ENCODE data around the gene DPEP2. TPM values are rescaled to one million over a fixed set of nuclear protein-coding genes. Genes with fewer than 3 reads are reported as not detected.
"Not testable (repeated sequence)": the region's sequence is repeated elsewhere in the genome, so short reads cannot be mapped to it uniquely, and the experiment has no call there.

DPEP2 gene
- total RNA-seq, 1 experiment from 2014 or later: not detected

DNA sequence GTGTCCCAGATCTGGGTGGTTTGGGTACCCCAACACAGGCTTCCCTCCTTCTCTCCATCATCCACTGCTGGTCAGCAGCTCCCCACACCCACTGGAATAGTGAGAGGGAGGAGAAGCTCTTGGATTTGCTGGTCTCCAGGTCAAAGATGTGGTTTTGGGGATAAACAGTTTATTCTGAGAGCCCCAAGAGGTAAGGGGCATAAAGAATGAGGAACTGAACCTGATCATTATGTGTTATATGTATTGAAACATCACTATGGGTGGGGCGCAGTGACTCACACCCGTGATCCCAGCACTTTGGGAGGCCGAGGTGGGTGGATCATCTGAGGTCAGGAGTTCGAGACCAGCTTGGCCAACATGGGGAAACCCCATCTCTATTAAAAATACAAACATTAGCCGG, 3.9 kb downstream of the DPEP2 start:
- intact Hi-C loops (cut with micrococcal nuclease): no loop called here
- POLR2A ChIA-PET: no interaction called here
- H3K4me2 ChIP-seq (ENCODE audit: low read length): no peak overlapping the region

DNA sequence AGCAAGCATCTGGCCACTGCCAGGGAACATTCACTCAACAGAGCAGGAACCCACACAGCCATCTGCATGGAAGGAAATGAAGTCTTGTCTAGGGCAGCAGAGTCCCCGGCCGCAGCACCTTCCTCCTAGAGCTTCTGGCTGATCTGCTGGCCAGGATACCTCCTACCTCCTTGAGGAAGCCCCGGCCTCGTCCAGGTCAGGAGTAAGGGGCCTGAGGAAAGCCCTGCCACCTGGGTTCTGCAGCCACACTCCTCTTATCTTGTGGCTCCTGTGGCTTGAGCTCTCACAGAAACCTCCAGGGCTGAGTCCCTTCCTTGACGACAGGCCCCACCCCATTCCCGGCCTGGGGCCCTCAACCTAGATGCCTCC, 5.3 kb downstream of the DPEP2 start:
- H2AFZ ChIP-seq (ENCODE audit: low read depth, low read length, poor library complexity, severe bottlenecking); H3K4me3 ChIP-seq (replicated peaks in 1 of 2; ENCODE audit: low read depth in 1 of 2, low read length in 2 of 2); H3K9me3 ChIP-seq (ENCODE audit: control insufficient read depth in 1 of 2, insufficient read depth in 1 of 2, low read depth in 1 of 2, low read length in 2 of 2); H3K79me2 ChIP-seq (ENCODE audit: insufficient read depth, low read length); H3K27me3 ChIP-seq (ENCODE audit: insufficient read depth, low read length); BruUV-seq (replicated peaks); intact Hi-C loops (cut with micrococcal nuclease); DNase-seq (ENCODE audit: low read depth, low spot score); H4K20me1 ChIP-seq (ENCODE audit: insufficient read depth); H3K36me3 ChIP-seq (ENCODE audit: control insufficient read depth in 1 of 2, insufficient read depth in 2 of 2, low read length in 2 of 2); ATAC-seq; RAD21 ChIA-PET (ENCODE audit: low non-redundant PET in 1 of 2, low total read pairs in 2 of 2, uncharacterized antibody in 2 of 2, unreplicated experiment in 2 of 2); POLR2A ChIA-PET; H3K9me2 ChIP-seq (ENCODE audit: insufficient read depth): not testable (repeated sequence)
- Histone ChIP-seq H3K4me2 (ENCODE audit: low read length) (peak overlapping the region; percentile 76; the same call in 1 of the 2 replicates), H3K4me1 (ENCODE audit: control insufficient read depth in 1 of 2, insufficient read depth in 2 of 2, low read length in 2 of 2) (peaks cover 5 to 20% of the 10 kb centered on the region in 2 experiments; a peak in 3 of 4 replicates), H3K9ac (ENCODE audit: low read length) (peak overlapping the region; percentile 65), H3K27ac (ENCODE audit: low read depth, low read length) (peak overlapping the region; percentile 48; the same call in 1 of the 2 replicates)
- CTCF ChIA-PET: interaction anchor here (1.0 kb wide), 1 partner anchor 47 kb away, joined by 3 read pairs; no protein-coding TSS in a partner anchor

More for the DNA sequence above, 3.9 kb downstream of the DPEP2 start:
- H3K79me2 ChIP-seq (ENCODE audit: insufficient read depth, low read length): no peaks in the 10 kb centered on the region
- no peak overlapping the region for H3K4me3 ChIP-seq (replicated peaks in 1 of 2; ENCODE audit: low read depth in 1 of 2, low read length in 2 of 2)
- ChIA-PET RAD21 (ENCODE audit: low non-redundant PET in 1 of 2, low total read pairs in 2 of 2, uncharacterized antibody in 2 of 2, unreplicated experiment in 2 of 2) (no interaction called here), CTCF (no interaction called here)
- no peak overlapping the region for H3K9ac ChIP-seq (ENCODE audit: low read length)
- no peaks in the 10 kb centered on the region for H4K20me1 ChIP-seq (ENCODE audit: insufficient read depth)
- H3K27ac ChIP-seq (ENCODE audit: low read depth, low read length): no peak overlapping the region
- TF ChIP-seq, protein P1, sequence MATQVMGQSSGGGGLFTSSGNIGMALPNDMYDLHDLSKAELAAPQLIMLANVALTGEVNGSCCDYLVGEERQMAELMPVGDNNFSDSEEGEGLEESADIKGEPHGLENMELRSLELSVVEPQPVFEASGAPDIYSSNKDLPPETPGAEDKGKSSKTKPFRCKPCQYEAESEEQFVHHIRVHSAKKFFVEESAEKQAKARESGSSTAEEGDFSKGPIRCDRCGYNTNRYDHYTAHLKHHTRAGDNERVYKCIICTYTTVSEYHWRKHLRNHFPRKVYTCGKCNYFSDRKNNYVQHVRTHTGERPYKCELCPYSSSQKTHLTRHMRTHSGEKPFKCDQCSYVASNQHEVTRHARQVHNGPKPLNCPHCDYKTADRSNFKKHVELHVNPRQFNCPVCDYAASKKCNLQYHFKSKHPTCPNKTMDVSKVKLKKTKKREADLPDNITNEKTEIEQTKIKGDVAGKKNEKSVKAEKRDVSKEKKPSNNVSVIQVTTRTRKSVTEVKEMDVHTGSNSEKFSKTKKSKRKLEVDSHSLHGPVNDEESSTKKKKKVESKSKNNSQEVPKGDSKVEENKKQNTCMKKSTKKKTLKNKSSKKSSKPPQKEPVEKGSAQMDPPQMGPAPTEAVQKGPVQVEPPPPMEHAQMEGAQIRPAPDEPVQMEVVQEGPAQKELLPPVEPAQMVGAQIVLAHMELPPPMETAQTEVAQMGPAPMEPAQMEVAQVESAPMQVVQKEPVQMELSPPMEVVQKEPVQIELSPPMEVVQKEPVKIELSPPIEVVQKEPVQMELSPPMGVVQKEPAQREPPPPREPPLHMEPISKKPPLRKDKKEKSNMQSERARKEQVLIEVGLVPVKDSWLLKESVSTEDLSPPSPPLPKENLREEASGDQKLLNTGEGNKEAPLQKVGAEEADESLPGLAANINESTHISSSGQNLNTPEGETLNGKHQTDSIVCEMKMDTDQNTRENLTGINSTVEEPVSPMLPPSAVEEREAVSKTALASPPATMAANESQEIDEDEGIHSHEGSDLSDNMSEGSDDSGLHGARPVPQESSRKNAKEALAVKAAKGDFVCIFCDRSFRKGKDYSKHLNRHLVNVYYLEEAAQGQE (IDR thresholded peaks at IDR 0.05; ENCODE audit: low read depth): no peak
- TF ChIP-seq ZFX (IDR thresholded peaks at IDR 0.05): no peak
- no peak for TF ChIP-seq YY1 (IDR thresholded peaks at IDR 0.05; ENCODE audit: extremely low read depth, insufficient replicate concordance, low read depth, low read length)
- TF ChIP-seq, protein P2, sequence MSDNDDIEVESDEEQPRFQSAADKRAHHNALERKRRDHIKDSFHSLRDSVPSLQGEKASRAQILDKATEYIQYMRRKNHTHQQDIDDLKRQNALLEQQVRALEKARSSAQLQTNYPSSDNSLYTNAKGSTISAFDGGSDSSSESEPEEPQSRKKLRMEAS (IDR thresholded peaks at IDR 0.05): no peak
- no peak for TF ChIP-seq ZNF274 (IDR thresholded peaks at IDR 0.05; ENCODE audit: low read depth, low read length)
- TF ChIP-seq SP1 (IDR thresholded peaks at IDR 0.05; ENCODE audit: low read depth): no peak
- no peak for TF ChIP-seq EGR1 (IDR thresholded peaks at IDR 0.05; ENCODE audit: low read depth)
- TF ChIP-seq CBX3 (IDR thresholded peaks at IDR 0.05; ENCODE audit: low read depth): no peak
- TF ChIP-seq, protein P3, sequence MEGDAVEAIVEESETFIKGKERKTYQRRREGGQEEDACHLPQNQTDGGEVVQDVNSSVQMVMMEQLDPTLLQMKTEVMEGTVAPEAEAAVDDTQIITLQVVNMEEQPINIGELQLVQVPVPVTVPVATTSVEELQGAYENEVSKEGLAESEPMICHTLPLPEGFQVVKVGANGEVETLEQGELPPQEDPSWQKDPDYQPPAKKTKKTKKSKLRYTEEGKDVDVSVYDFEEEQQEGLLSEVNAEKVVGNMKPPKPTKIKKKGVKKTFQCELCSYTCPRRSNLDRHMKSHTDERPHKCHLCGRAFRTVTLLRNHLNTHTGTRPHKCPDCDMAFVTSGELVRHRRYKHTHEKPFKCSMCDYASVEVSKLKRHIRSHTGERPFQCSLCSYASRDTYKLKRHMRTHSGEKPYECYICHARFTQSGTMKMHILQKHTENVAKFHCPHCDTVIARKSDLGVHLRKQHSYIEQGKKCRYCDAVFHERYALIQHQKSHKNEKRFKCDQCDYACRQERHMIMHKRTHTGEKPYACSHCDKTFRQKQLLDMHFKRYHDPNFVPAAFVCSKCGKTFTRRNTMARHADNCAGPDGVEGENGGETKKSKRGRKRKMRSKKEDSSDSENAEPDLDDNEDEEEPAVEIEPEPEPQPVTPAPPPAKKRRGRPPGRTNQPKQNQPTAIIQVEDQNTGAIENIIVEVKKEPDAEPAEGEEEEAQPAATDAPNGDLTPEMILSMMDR (IDR thresholded peaks at IDR 0.05 in 2 of 3, conservative IDR thresholded peaks at IDR 0.05 in 1 of 3; ENCODE audit: borderline replicate concordance in 1 of 3, insufficient read depth in 1 of 3, low read depth in 2 of 3, low read length in 2 of 3): no peak
- TF ChIP-seq, protein P4, sequence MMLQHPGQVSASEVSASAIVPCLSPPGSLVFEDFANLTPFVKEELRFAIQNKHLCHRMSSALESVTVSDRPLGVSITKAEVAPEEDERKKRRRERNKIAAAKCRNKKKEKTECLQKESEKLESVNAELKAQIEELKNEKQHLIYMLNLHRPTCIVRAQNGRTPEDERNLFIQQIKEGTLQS (IDR thresholded peaks at IDR 0.05): no peak
- no peak for TF ChIP-seq EZH2phosphoT487 (IDR thresholded peaks at IDR 0.05; ENCODE audit: borderline replicate concordance)
- TF ChIP-seq POLR2AphosphoS5 (IDR thresholded peaks at IDR 0.05; ENCODE audit: low read depth, low read length): no peak
- no peak for TF ChIP-seq POLR2A (IDR thresholded peaks at IDR 0.05; ENCODE audit: borderline replicate concordance, extremely low read depth, insufficient read depth, insufficient read length)
- TF ChIP-seq SIN3A (IDR thresholded peaks at IDR 0.05; ENCODE audit: low read depth): no peak
- no peak for TF ChIP-seq RAD21 (IDR thresholded peaks at IDR 0.05; ENCODE audit: low read depth)
- no peak for TF ChIP-seq ELF1 (IDR thresholded peaks at IDR 0.05; ENCODE audit: borderline replicate concordance, low read depth)
- peaks cover 5 to 20% of the 10 kb centered on the region in 2 experiments; a peak in 3 of 4 replicates for H3K4me1 ChIP-seq (ENCODE audit: control insufficient read depth in 1 of 2, insufficient read depth in 2 of 2, low read length in 2 of 2)
- no peaks in the 10 kb centered on the region for H3K9me2 ChIP-seq (ENCODE audit: insufficient read depth)
- H3K9me3 ChIP-seq (ENCODE audit: control insufficient read depth in 1 of 2, insufficient read depth in 1 of 2, low read depth in 1 of 2, low read length in 2 of 2): no peaks in the 10 kb centered on the region
- ATAC-seq (no peak), DNase-seq (ENCODE audit: low read depth, low spot score) (no peak)
- H2AFZ ChIP-seq (ENCODE audit: low read depth, low read length, poor library complexity, severe bottlenecking): no peak overlapping the region
- no peaks in the 10 kb centered on the region for H3K36me3 ChIP-seq (ENCODE audit: control insufficient read depth in 1 of 2, insufficient read depth in 2 of 2, low read length in 2 of 2)
- no TSS peak for BruUV-seq (replicated peaks)
- H3K27me3 ChIP-seq (ENCODE audit: insufficient read depth, low read length): no peaks in the 10 kb centered on the region
